OCI-LY3 (cell line): ENCODE measurements around the gene CHTF18.

ENCODE experiments used
- H2AFZ ChIP-seq: fragments of 200-600, 300-600 bp; shearing (Covaris generic); 2 replicates; pipeline ENCODE4 v1.6.0; 2014; ENCODE audit warnings: antibody characterized with exemption, low read depth, low read length
- H3K27ac ChIP-seq: fragments of 200-600, 300-600 bp; sonication (generic); 2 replicates; pipeline ENCODE4 v1.5.1; 2014; ENCODE audit warnings: mild to moderate bottlenecking, low read length, moderate library complexity, mixed read lengths
- H3K27me3 ChIP-seq: fragments of 200-600, 300-600 bp; sonication (generic); 2 replicates; pipeline ENCODE4 v1.6.1; 2014; ENCODE audit warnings: low read depth, low read length, mixed read lengths
- H3K36me3 ChIP-seq: fragments of 200-600, 300-600 bp; sonication (generic); replicated peaks from 2 replicates; pipeline ENCODE3; 2014; ENCODE audit warnings: low read depth, low read length, mixed read lengths
- H3K4me1 ChIP-seq: fragments of 300-600, 200-600 bp; sonication (generic); 2 replicates; pipeline ENCODE4 v1.6.1; 2014; ENCODE audit warnings: low read length, mixed read lengths
- H3K4me2 ChIP-seq: fragments of 200-600, 300-600 bp; sonication (generic); 2 replicates; pipeline ENCODE4 v1.6.1; 2014; ENCODE audit warnings: low read length, mixed read lengths
- H3K4me3 ChIP-seq: fragments of 300-600, 200-600 bp; sonication (generic); 2 replicates; pipeline ENCODE4 v1.5.1; 2014; ENCODE audit warnings: antibody characterized with exemption, mild to moderate bottlenecking, low read length, moderate library complexity
- H3K79me2 ChIP-seq: fragments of 300-600, 200-600 bp; shearing (Covaris generic); 2 replicates; pipeline ENCODE4 v1.6.1; 2014; ENCODE audit warnings: mild to moderate bottlenecking, low read length, mixed read lengths
- H3K9ac ChIP-seq: fragments of 300-600, 200-600 bp; shearing (Covaris generic); 2 replicates; pipeline ENCODE4 v1.6.0; 2014; ENCODE audit warnings: mild to moderate bottlenecking, low read length, moderate library complexity
- H3K9me3 ChIP-seq: fragments of 200-600, 300-600 bp; shearing (Covaris generic); 2 replicates; pipeline ENCODE4 v1.6.1; 2014; ENCODE audit warnings: low read length, mixed read lengths; ENCODE audit not compliant: insufficient read depth
- H4K20me1 ChIP-seq: fragments of 200-600, 300-600 bp; sonication (generic); 2 replicates; pipeline ENCODE4 v1.6.1; 2016; ENCODE audit warnings: low read length, mixed read lengths; ENCODE audit not compliant: insufficient read depth
- CTCF ChIP-seq: fragments of 200-600, 300-600 bp; sonication (generic); IDR thresholded peaks from 2 replicates; pipeline ENCODE4 v1.5.1; 2014; ENCODE audit warnings: antibody characterized with exemption, low read length, low read depth
- EZH2phosphoT487 ChIP-seq: fragments of 200-600 bp; shearing (Covaris generic); IDR thresholded peaks from 2 replicates; pipeline ENCODE4 v1.6.1; 2018; ENCODE audit warnings: antibody characterized with exemption, mixed run types, low read depth

CHTF18 gene

GRCh38 chr16:800834-801511, 12.6 kb downstream of the CHTF18 start:
- Histone ChIP-seq H3K27me3 (peaks cover 16% of the 10 kb centered on the region), H2AFZ (no peak overlapping the region), H4K20me1 (no peaks in the 10 kb centered on the region), H3K4me1 (0 out of 2 replicates have a peak, but pooled peaks cover 4% of the 10 kb centered on the region), H3K79me2 (no peaks in the 10 kb centered on the region), H3K27ac (no peak overlapping the region), H3K4me2 (no peak overlapping the region), H3K36me3 (peaks cover 18% of the 10 kb centered on the region), H3K4me3 (no peak overlapping the region), H3K9me3 (no peaks in the 10 kb centered on the region), H3K9ac (no peak overlapping the region)
- TF ChIP-seq CTCF, result no peak
- TF ChIP-seq EZH2phosphoT487, result no peak

- Histone ChIP-seq H3K4me2 (no peak overlapping the region), H3K4me3 (no peak overlapping the region), H2AFZ (no peak overlapping the region), H3K27ac (no peak overlapping the region), H3K9ac (no peak overlapping the region), H4K20me1 (no peaks in the 10 kb centered on the region), H3K27me3 (peaks cover 16% of the 10 kb centered on the region), H3K79me2 (peaks cover 1% of the 10 kb centered on the region; the same call in 1 of the 2 replicates), H3K36me3 (peaks cover 11% of the 10 kb centered on the region), H3K4me1 (0 out of 2 replicates have a peak, but pooled peaks cover 4% of the 10 kb centered on the region), H3K9me3 (no peaks in the 10 kb centered on the region)
- no peak for TF ChIP-seq CTCF
- TF ChIP-seq EZH2phosphoT487, result no peak
These were observed 13.4 kb downstream of the CHTF18 start for GRCh38 chr16:801584-802363.

GRCh38 chr16:802461-802860, 14.0 kb downstream of the CHTF18 start:
- no peaks in the 10 kb centered on the region for H3K9me3 ChIP-seq
- H3K4me3 ChIP-seq, result no peak overlapping the region
- no peak overlapping the region for H3K27ac ChIP-seq
- 0 out of 2 replicates have a peak, but pooled peaks cover 4% of the 10 kb centered on the region for H3K4me1 ChIP-seq
- peaks cover 8% of the 10 kb centered on the region; the same call in 1 of the 2 replicates for H3K79me2 ChIP-seq
- no peak overlapping the region for H2AFZ ChIP-seq
- H3K4me2 ChIP-seq, result no peak overlapping the region
- H3K9ac ChIP-seq, result no peak overlapping the region
- H3K27me3 ChIP-seq, result peaks cover 16% of the 10 kb centered on the region
- H3K36me3 ChIP-seq, result peaks cover 4% of the 10 kb centered on the region
- no peaks in the 10 kb centered on the region for H4K20me1 ChIP-seq
- TF ChIP-seq CTCF, result no peak
- TF ChIP-seq EZH2phosphoT487, result no peak
